Measurements from ENCODE around the gene KLF2. TPM values are rescaled to one million over a fixed set of nuclear protein-coding genes. Genes with fewer than 3 reads are reported as not detected.
A peak's percentile ranks its signal among the peaks of the same experiment; 100 is the strongest.

The KLF2 gene
- total and polyA plus RNA-seq, 10 of the 15 experiments (the other 5 are each of a cell fraction or from before 2014, with no cell fraction given), result 0.16 to 13.7 (median 1.0) TPM

DNA sequence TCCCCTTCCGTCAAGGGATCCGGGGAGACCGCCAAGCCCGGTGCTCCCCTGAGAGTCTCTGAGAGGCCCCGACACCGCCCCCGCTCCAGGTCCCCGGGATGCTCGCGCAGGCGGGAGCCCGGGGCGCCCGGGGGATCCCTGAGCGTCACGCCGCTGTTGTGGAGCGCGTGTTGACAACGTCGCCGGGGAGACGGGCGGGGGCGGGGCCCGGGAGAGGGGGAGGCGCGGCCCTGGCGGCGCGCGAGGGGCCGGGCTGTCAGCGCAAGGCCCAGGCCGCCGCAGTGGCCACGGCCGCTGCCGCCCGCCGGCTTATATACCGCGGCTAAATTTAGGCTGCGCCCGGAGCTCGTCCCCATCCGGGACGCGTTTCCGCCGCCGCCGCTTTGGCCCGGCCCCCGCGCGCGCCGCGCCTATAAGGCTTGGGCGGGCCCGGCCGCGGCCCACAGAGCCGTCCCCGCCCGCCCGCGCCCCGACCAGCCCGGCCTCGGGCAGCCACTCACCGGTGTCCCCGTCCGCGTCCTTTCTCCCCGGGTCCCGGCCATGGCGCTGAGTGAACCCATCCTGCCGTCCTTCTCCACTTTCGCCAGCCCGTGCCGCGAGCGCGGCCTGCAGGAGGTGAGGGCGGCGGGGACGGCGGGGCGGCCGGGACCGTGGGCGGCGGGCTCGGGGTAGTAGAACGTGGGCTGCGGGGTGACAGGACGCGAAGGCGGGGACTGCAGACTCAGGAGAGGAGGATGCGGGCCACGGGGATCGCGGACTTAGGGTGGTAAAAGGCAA is at the start of gene KLF2 (continued):
- TF ChIP-seq RCOR1 (conservative IDR thresholded peaks at IDR 0.05; ENCODE audit: low read depth, low read length), result no peak
- TF ChIP-seq ESRRA (IDR thresholded peaks at IDR 0.05; ENCODE audit: low read length), result no peak
- TF ChIP-seq YY1 (IDR thresholded peaks at IDR 0.05; ENCODE audit: low read depth, low read length), result peak; percentile 44; the same call in 1 of the 2 replicates
- no peak for TF ChIP-seq FOS (IDR thresholded peaks at IDR 0.05; ENCODE audit: borderline replicate concordance, extremely low read depth, insufficient read length)
- TF ChIP-seq TARDBP (IDR thresholded peaks at IDR 0.05; ENCODE audit: borderline replicate concordance), result no peak
- TF ChIP-seq SMC3 (IDR thresholded peaks at IDR 0.05; ENCODE audit: borderline replicate concordance, low read length), result no peak
- TF ChIP-seq, protein P1, sequence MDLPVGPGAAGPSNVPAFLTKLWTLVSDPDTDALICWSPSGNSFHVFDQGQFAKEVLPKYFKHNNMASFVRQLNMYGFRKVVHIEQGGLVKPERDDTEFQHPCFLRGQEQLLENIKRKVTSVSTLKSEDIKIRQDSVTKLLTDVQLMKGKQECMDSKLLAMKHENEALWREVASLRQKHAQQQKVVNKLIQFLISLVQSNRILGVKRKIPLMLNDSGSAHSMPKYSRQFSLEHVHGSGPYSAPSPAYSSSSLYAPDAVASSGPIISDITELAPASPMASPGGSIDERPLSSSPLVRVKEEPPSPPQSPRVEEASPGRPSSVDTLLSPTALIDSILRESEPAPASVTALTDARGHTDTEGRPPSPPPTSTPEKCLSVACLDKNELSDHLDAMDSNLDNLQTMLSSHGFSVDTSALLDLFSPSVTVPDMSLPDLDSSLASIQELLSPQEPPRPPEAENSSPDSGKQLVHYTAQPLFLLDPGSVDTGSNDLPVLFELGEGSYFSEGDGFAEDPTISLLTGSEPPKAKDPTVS (IDR thresholded peaks at IDR 0.05; ENCODE audit: low read depth, low read length), result no peak
- no peak for TF ChIP-seq ZNF207 (IDR thresholded peaks at IDR 0.05; ENCODE audit: borderline replicate concordance)
- TF ChIP-seq, protein P2, sequence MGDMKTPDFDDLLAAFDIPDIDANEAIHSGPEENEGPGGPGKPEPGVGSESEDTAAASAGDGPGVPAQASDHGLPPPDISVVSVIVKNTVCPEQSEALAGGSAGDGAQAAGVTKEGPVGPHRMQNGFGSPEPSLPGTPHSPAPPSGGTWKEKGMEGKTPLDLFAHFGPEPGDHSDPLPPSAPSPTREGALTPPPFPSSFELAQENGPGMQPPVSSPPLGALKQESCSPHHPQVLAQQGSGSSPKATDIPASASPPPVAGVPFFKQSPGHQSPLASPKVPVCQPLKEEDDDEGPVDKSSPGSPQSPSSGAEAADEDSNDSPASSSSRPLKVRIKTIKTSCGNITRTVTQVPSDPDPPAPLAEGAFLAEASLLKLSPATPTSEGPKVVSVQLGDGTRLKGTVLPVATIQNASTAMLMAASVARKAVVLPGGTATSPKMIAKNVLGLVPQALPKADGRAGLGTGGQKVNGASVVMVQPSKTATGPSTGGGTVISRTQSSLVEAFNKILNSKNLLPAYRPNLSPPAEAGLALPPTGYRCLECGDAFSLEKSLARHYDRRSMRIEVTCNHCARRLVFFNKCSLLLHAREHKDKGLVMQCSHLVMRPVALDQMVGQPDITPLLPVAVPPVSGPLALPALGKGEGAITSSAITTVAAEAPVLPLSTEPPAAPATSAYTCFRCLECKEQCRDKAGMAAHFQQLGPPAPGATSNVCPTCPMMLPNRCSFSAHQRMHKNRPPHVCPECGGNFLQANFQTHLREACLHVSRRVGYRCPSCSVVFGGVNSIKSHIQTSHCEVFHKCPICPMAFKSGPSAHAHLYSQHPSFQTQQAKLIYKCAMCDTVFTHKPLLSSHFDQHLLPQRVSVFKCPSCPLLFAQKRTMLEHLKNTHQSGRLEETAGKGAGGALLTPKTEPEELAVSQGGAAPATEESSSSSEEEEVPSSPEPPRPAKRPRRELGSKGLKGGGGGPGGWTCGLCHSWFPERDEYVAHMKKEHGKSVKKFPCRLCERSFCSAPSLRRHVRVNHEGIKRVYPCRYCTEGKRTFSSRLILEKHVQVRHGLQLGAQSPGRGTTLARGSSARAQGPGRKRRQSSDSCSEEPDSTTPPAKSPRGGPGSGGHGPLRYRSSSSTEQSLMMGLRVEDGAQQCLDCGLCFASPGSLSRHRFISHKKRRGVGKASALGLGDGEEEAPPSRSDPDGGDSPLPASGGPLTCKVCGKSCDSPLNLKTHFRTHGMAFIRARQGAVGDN (IDR thresholded peaks at IDR 0.05), result no peak
- TF ChIP-seq, protein P3, sequence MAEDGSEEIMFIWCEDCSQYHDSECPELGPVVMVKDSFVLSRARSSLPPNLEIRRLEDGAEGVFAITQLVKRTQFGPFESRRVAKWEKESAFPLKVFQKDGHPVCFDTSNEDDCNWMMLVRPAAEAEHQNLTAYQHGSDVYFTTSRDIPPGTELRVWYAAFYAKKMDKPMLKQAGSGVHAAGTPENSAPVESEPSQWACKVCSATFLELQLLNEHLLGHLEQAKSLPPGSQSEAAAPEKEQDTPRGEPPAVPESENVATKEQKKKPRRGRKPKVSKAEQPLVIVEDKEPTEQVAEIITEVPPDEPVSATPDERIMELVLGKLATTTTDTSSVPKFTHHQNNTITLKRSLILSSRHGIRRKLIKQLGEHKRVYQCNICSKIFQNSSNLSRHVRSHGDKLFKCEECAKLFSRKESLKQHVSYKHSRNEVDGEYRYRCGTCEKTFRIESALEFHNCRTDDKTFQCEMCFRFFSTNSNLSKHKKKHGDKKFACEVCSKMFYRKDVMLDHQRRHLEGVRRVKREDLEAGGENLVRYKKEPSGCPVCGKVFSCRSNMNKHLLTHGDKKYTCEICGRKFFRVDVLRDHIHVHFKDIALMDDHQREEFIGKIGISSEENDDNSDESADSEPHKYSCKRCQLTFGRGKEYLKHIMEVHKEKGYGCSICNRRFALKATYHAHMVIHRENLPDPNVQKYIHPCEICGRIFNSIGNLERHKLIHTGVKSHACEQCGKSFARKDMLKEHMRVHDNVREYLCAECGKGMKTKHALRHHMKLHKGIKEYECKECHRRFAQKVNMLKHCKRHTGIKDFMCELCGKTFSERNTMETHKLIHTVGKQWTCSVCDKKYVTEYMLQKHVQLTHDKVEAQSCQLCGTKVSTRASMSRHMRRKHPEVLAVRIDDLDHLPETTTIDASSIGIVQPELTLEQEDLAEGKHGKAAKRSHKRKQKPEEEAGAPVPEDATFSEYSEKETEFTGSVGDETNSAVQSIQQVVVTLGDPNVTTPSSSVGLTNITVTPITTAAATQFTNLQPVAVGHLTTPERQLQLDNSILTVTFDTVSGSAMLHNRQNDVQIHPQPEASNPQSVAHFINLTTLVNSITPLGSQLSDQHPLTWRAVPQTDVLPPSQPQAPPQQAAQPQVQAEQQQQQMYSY (CRISPR knock-in tag; IDR thresholded peaks at IDR 0.05), result no peak
- no peak for TF ChIP-seq NBN (IDR thresholded peaks at IDR 0.05)
- no peak for TF ChIP-seq PAX5 (IDR thresholded peaks at IDR 0.05; ENCODE audit: borderline replicate concordance, low read depth, low read length)
- TF ChIP-seq, protein P4, sequence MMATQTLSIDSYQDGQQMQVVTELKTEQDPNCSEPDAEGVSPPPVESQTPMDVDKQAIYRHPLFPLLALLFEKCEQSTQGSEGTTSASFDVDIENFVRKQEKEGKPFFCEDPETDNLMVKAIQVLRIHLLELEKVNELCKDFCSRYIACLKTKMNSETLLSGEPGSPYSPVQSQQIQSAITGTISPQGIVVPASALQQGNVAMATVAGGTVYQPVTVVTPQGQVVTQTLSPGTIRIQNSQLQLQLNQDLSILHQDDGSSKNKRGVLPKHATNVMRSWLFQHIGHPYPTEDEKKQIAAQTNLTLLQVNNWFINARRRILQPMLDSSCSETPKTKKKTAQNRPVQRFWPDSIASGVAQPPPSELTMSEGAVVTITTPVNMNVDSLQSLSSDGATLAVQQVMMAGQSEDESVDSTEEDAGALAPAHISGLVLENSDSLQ (IDR thresholded peaks at IDR 0.05), result no peak
- TF ChIP-seq CBX5 (IDR thresholded peaks at IDR 0.05; ENCODE audit: low read depth), result no peak
- 0 out of 2 replicates have a peak, but pooled peaks have one; percentile 2 for TF ChIP-seq TCF12 (IDR thresholded peaks at IDR 0.05; ENCODE audit: low read depth, low read length)
- TF ChIP-seq NR2C1 (IDR thresholded peaks at IDR 0.05), result no peak
- no peak for TF ChIP-seq JUND (IDR thresholded peaks at IDR 0.05; ENCODE audit: low read depth, low read length)
- TF ChIP-seq ZNF622 (IDR thresholded peaks at IDR 0.05), result no peak
